Choroid plexus epithelial cell (primary cell): ENCODE data around the gene SLC37A1.
"Not testable (repeated sequence)": the region's sequence is repeated elsewhere in the genome, so short reads cannot be mapped to it uniquely, and the experiment has no call there.

Source experiments
- DNase-seq: peaks from one replicate; pipeline ENCODE4 v3.0.0-alpha.2; 2010; ENCODE audit warnings: low read depth
- H3K4me3 ChIP-seq: 2 replicates; pipeline ENCODE4 v1.5.1; 2011; ENCODE audit warnings: low read depth, mild to moderate bottlenecking, control low read depth, low read length, moderate library complexity
- CTCF ChIP-seq: conservative IDR thresholded peaks from 2 replicates; pipeline ENCODE4 v1.5.1; 2011; ENCODE audit warnings: low read depth, mild to moderate bottlenecking, control low read depth, inconsistent platforms, low read length, moderate library complexity

The SLC37A1 gene

GRCh38 chr21:42468491-42469131 is 45.0 kb upstream of the SLC37A1 start:
- no peak overlapping the region for H3K4me3 ChIP-seq
- TF ChIP-seq CTCF = no peak
- DNase-seq = no peak

- H3K4me3 ChIP-seq = no peak overlapping the region
- no peak for TF ChIP-seq CTCF
- DNase-seq = no peak
Measured at GRCh38 chr21:42469272-42469671, 44.4 kb upstream of the SLC37A1 start.

GRCh38 chr21:42469726-42470125 is 43.9 kb upstream of the SLC37A1 start:
- not testable (repeated sequence) for H3K4me3 ChIP-seq, DNase-seq

- TF ChIP-seq CTCF = no peak
- DNase-seq = no peak
- no peak overlapping the region for H3K4me3 ChIP-seq
Measured at GRCh38 chr21:42471206-42471605, 42.4 kb upstream of the SLC37A1 start.

GRCh38 chr21:42471716-42472330 is 41.8 kb upstream of the SLC37A1 start:
- TF ChIP-seq CTCF = no peak
- no peak for DNase-seq
- H3K4me3 ChIP-seq = no peak overlapping the region

- no peak for TF ChIP-seq CTCF
- DNase-seq = no peak
- no peak overlapping the region for H3K4me3 ChIP-seq
Measured at GRCh38 chr21:42472521-42472920, 41.1 kb upstream of the SLC37A1 start.

GRCh38 chr21:42473498-42474042 is 40.1 kb upstream of the SLC37A1 start:
- no peak for DNase-seq
- TF ChIP-seq CTCF = no peak
- H3K4me3 ChIP-seq = no peak overlapping the region
